ENCODE measurements around the gene BBC3. TPM values are rescaled to one million over a fixed set of nuclear protein-coding genes. Genes with fewer than 3 reads are reported as not detected.
A peak's percentile ranks its signal among the peaks of the same experiment; 100 is the strongest.

BBC3 gene
- total RNA-seq, 1 experiment from 2014 or later, result 4.0 TPM

DNA sequence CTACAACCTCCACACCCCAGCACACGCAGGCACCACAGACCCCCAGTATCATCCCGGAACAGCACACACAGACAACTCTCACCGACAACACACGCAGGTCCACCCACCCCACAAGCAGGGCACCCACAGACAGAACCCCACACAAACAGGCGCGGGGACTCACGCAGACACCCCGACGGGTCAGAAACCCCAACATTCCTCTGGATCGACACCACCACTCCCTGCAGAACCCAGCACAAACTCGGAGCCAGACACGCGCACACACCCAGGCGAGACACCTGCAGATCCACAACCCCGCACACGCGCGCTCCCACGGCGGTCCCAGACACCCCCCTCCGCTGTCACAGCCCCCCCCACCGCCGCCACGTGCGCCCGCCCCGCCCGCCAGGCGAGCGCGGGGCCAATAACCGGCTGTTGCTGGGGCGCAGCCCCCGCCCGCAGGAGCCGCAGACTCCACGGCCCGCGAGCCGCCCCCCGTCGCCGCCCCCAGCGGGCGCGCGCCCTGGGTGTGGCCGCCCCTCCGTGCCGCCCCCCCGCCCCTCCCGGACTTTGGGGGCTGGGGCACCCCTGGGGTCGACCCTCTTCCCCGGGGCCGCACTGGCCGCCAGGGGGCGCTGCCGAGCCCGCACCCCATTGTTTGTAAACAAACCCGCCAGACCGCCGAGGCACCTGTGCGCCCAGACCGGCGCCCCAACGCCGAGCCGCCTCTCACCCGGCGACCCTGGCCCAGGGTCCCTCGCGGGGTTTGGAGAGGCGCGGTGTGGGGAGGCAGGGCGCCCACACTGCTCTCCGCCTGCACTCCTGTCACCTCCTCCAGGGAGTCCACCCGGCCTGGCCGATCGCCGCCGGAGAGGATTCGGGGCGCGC lies 712 bp downstream of the BBC3 start:
- H2AFZ ChIP-seq (ENCODE audit: low read length), result peak overlapping the region; percentile 96
- DNase-seq, result peak; percentile 83

DNA sequence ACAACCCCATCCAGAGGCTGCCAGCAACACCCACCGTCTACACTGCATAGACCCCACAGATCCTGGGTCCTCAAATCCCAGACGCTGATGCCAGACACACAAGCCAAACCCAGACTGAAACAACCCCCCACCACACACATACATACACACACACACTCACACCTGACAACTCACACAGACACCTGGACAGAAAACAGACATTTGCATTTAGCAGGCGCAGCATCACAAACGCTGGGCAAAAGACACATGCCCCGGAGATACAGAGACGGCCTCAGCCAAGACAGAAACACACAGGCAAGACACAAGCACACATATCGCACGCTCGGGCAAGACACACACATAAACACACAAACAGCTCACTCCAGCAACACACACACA lies 1.3 kb downstream of the BBC3 start:
- DNase-seq, result peak; percentile 63
- no peaks in the 10 kb centered on the region for H4K20me1 ChIP-seq (ENCODE audit: insufficient read depth, low read depth, low read length)
- no peak overlapping the region for H2AFZ ChIP-seq (ENCODE audit: low read length)
- H3K27ac ChIP-seq (ENCODE audit: low read length), result no peak overlapping the region
- no peaks in the 10 kb centered on the region for H3K36me3 ChIP-seq (ENCODE audit: insufficient read depth, low read length)
- peak overlapping the region; percentile 97 for H3K4me2 ChIP-seq (ENCODE audit: low read depth, low read length, poor library complexity, severe bottlenecking)
- H3K4me3 ChIP-seq (ENCODE audit: low read length), result peak overlapping the region; percentile 64
- H3K79me2 ChIP-seq (ENCODE audit: low read length), result no peaks in the 10 kb centered on the region
- no peaks in the 10 kb centered on the region for H3K9me3 ChIP-seq (ENCODE audit: low read length)
- 0 out of 2 replicates have a peak, but pooled peaks cover 2% of the 10 kb centered on the region for H3K27me3 ChIP-seq (ENCODE audit: low read length)
- no peaks in the 10 kb centered on the region for H3K9me2 ChIP-seq (replicated peaks; ENCODE audit: insufficient read depth, low read length)
- H3K9ac ChIP-seq (ENCODE audit: low read length), result peak overlapping the region; percentile 75
- H3K4me1 ChIP-seq (ENCODE audit: low read length), result peaks cover 49% of the 10 kb centered on the region

More for the DNA sequence above, 712 bp downstream of the BBC3 start:
- Histone ChIP-seq H3K27me3 (ENCODE audit: low read length) (0 out of 2 replicates have a peak, but pooled peaks cover 2% of the 10 kb centered on the region), H3K79me2 (ENCODE audit: low read length) (no peaks in the 10 kb centered on the region), H3K9me3 (ENCODE audit: low read length) (no peaks in the 10 kb centered on the region), H3K4me1 (ENCODE audit: low read length) (peaks cover 49% of the 10 kb centered on the region), H3K9me2 (replicated peaks; ENCODE audit: insufficient read depth, low read length) (no peaks in the 10 kb centered on the region), H3K9ac (ENCODE audit: low read length) (peak overlapping the region; percentile 75), H3K36me3 (ENCODE audit: insufficient read depth, low read length) (no peaks in the 10 kb centered on the region), H3K4me3 (ENCODE audit: low read length) (peak overlapping the region; percentile 84), H3K4me2 (ENCODE audit: low read depth, low read length, poor library complexity, severe bottlenecking) (peak overlapping the region; percentile 97), H4K20me1 (ENCODE audit: insufficient read depth, low read depth, low read length) (no peaks in the 10 kb centered on the region), H3K27ac (ENCODE audit: low read length) (no peak overlapping the region)

DNA sequence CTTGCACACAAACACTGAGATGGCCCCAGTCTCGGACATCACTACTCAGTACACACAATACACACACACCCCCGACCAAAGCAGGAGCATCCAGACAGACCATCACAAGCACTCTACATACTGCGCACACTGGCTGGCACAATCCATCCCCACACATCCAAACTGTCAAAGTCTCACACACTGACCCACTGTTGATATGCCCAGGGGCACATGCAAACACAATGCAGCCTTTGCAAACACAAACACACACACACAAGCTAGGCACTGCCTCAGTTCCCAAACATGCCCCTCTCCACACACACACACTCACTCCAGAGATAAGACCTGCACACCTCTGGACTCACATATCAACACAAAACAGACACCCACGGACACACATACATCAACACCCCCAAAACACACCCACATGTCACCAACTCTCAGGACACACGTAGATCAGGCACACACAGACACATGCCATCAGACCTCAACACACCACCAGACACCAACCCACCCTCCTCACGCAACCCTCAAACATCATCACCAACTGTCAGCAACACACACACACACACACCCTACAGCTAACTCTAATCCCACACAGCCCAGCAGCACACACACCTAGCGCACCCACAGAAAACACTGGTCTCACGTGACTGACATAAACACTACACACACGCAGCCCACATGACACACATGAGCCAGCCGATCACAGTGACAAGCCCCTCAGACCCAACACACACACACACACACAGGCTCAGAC lies 1.9 kb downstream of the BBC3 start:
- Histone ChIP-seq H2AFZ (ENCODE audit: low read length) (no peak overlapping the region), H3K79me2 (ENCODE audit: low read length) (no peaks in the 10 kb centered on the region), H3K27me3 (ENCODE audit: low read length) (0 out of 2 replicates have a peak, but pooled peaks cover 2% of the 10 kb centered on the region), H3K4me2 (ENCODE audit: low read depth, low read length, poor library complexity, severe bottlenecking) (peak overlapping the region; percentile 97), H4K20me1 (ENCODE audit: insufficient read depth, low read depth, low read length) (no peaks in the 10 kb centered on the region), H3K9me3 (ENCODE audit: low read length) (no peaks in the 10 kb centered on the region), H3K4me1 (ENCODE audit: low read length) (peaks cover 49% of the 10 kb centered on the region), H3K9me2 (replicated peaks; ENCODE audit: insufficient read depth, low read length) (no peaks in the 10 kb centered on the region), H3K36me3 (ENCODE audit: insufficient read depth, low read length) (no peaks in the 10 kb centered on the region), H3K27ac (ENCODE audit: low read length) (no peak overlapping the region), H3K9ac (ENCODE audit: low read length) (peak overlapping the region; percentile 75; the same call in 1 of the 2 replicates), H3K4me3 (ENCODE audit: low read length) (peak overlapping the region; percentile 64; the same call in 1 of the 2 replicates)
- no peak for DNase-seq

DNA sequence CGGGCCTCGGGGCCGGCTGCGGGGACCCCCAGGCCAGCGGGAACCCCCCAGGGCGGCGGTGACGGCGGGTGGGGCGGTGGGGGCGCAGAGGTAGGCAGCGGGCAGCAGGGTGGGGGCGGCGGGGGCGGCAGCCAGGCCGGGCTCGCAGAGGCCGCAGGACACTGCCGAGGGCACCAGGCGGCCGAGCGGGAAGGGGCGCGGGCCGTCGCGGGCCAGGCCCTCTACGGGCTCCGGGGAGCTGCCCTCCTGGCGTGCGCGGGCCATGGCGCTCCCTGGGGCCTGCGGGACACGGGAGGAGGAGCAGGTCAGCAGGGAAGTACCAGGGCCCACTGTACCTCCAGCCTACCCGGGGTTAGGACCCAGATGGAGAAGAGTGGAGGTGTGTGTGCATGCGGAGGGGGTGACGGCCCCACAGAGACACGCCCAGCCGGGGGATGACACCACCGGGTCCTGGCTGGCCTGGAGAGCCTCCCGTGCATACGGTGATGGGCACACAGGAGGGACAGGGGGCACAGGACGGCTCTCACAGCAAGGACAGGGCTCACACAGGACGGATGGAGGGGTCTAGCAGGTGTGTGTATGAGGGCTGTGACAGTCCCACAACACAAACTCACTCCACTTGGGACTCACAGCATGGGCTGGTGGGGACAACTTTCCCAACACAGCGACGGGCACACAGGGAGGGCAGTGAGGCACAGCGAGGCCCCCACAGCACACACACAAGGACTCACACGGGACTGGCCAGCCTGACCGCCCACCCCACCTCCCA lies 2.6 kb downstream of the BBC3 start:
- Histone ChIP-seq H3K27ac (ENCODE audit: low read length) (no peak overlapping the region), H3K4me1 (ENCODE audit: low read length) (peaks cover 49% of the 10 kb centered on the region), H3K4me2 (ENCODE audit: low read depth, low read length, poor library complexity, severe bottlenecking) (peak overlapping the region; percentile 85), H3K9me2 (replicated peaks; ENCODE audit: insufficient read depth, low read length) (no peaks in the 10 kb centered on the region), H3K27me3 (ENCODE audit: low read length) (0 out of 2 replicates have a peak, but pooled peaks cover 2% of the 10 kb centered on the region), H3K79me2 (ENCODE audit: low read length) (no peaks in the 10 kb centered on the region), H2AFZ (ENCODE audit: low read length) (no peak overlapping the region), H3K4me3 (ENCODE audit: low read length) (peak overlapping the region; percentile 64; the same call in 1 of the 2 replicates), H3K9ac (ENCODE audit: low read length) (peak overlapping the region; percentile 75), H4K20me1 (ENCODE audit: insufficient read depth, low read depth, low read length) (no peaks in the 10 kb centered on the region), H3K36me3 (ENCODE audit: insufficient read depth, low read length) (no peaks in the 10 kb centered on the region), H3K9me3 (ENCODE audit: low read length) (no peaks in the 10 kb centered on the region)
- peak; percentile 59 for DNase-seq

DNA sequence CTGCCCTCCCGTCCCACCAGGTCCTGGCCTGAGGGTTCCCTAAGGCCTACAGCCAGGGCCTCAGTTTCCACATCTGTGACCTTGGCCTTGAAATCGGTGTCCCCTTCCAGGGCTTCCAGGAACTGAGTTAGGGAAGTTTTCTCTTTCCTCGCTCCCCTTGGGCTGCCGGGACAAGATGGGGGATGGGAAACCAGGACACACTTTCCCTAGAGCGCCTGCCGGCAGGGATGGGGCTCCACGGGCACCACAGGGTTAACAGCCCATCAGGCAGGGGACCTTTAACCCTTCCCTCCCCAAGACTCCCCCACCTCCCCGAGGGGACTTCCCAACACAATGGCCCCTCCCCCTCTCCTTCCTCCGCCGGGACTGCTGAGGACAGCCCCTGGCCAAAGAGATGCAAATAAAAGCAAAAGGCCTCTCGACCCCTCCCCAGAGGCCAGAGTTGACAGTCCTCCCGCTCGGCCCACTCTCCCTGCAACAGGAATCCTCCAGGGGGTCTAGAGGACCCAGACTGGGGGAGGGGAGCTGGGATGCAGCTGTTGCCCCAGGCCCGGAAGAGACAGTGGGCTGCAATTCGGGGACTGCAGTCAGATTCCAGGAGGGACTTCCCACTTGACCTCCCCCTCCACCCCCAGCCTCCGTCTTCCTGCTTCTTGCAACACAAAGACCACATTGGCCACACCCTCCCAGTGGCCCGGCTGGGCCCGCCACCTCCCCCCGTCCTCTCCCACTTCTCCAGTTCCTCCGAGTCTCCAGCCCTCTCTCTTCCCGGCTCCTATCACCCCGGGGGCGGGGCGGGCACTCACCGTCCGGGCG lies 3.4 kb downstream of the BBC3 start:
- peaks cover 49% of the 10 kb centered on the region for H3K4me1 ChIP-seq (ENCODE audit: low read length)

DNA sequence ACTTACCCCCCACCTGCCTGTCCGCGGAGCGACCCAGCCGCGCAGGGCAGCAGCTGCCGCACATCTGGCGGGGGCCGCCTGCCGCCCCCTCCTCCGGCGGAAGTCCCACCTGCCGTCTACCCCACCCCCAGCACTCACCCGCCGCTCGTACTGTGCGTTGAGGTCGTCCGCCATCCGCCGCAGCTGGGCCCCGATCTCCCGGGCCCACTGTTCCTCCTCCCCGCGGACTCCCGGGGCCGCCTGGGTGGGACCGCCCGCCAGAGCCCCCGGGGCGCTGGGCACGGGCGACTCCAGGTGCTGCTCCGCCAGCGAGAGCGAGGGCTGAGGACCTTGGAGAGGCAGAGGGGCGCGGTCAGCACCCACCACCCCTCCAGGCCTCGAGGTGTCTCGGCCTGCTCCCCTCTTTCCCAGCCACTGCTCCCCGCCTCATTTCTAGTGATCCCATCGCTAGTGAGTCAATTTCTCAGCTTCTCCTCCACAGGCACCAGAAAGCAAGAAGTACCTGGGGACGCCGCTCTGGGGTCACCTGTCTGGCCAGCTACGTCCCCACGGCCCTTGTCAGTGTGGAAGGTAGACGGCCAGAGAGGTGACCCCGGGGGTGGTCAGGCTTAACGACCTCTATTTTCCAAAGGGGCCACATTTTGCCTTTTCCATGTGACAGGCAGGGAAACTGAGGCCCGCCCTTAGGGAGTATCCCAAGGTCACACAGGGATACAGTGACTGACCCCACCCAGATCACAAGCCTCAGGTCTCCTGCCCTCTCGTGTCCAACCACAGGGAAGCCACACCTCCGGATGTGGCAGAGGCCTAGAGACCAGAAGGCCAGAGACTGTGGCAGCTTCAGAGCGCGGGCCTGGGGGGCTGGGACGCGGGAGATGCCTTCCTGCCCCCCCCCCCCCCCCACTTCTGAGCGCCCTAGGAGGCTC lies 4.3 kb downstream of the BBC3 start:
- no peaks in the 10 kb centered on the region for H3K9me2 ChIP-seq (replicated peaks; ENCODE audit: insufficient read depth, low read length)
- H3K79me2 ChIP-seq (ENCODE audit: low read length), result no peaks in the 10 kb centered on the region
- H3K27me3 ChIP-seq (ENCODE audit: low read length), result 0 out of 2 replicates have a peak, but pooled peaks cover 2% of the 10 kb centered on the region
- peak overlapping the region; percentile 64 for H3K4me3 ChIP-seq (ENCODE audit: low read length)
- peak overlapping the region; percentile 75 for H3K9ac ChIP-seq (ENCODE audit: low read length)
- H3K4me1 ChIP-seq (ENCODE audit: low read length), result peaks cover 48% of the 10 kb centered on the region
- no peak overlapping the region for H2AFZ ChIP-seq (ENCODE audit: low read length)
- H3K27ac ChIP-seq (ENCODE audit: low read length), result peak overlapping the region; percentile 44
- H3K9me3 ChIP-seq (ENCODE audit: low read length), result no peaks in the 10 kb centered on the region
- no peaks in the 10 kb centered on the region for H4K20me1 ChIP-seq (ENCODE audit: insufficient read depth, low read depth, low read length)
- peak; percentile 81 for DNase-seq
- H3K4me2 ChIP-seq (ENCODE audit: low read depth, low read length, poor library complexity, severe bottlenecking), result peak overlapping the region; percentile 85
- no peaks in the 10 kb centered on the region for H3K36me3 ChIP-seq (ENCODE audit: insufficient read depth, low read length)

More for the DNA sequence above, 3.4 kb downstream of the BBC3 start:
- Histone ChIP-seq H3K9me3 (ENCODE audit: low read length) (no peaks in the 10 kb centered on the region), H3K36me3 (ENCODE audit: insufficient read depth, low read length) (no peaks in the 10 kb centered on the region), H2AFZ (ENCODE audit: low read length) (no peak overlapping the region), H3K27me3 (ENCODE audit: low read length) (0 out of 2 replicates have a peak, but pooled peaks cover 2% of the 10 kb centered on the region), H3K9ac (ENCODE audit: low read length) (peak overlapping the region; percentile 75), H3K4me2 (ENCODE audit: low read depth, low read length, poor library complexity, severe bottlenecking) (peak overlapping the region; percentile 85), H3K9me2 (replicated peaks; ENCODE audit: insufficient read depth, low read length) (no peaks in the 10 kb centered on the region), H4K20me1 (ENCODE audit: insufficient read depth, low read depth, low read length) (no peaks in the 10 kb centered on the region), H3K79me2 (ENCODE audit: low read length) (no peaks in the 10 kb centered on the region), H3K27ac (ENCODE audit: low read length) (no peak overlapping the region), H3K4me3 (ENCODE audit: low read length) (peak overlapping the region; percentile 64)
- peak; percentile 63 for DNase-seq

Measured in Karpas-422 (cell line).